HG03039 (cell line): ENCODE measurements around the gene NUP205.

Experiments used
- ATAC-seq: cut with Tn5 transposase; IDR thresholded peaks from one replicate; pipeline ENCODE4 v1.9.1; 2021; ENCODE audit warnings: mild to moderate bottlenecking, moderate library complexity; ENCODE audit not compliant: unreplicated experiment

Gene NUP205

DNA sequence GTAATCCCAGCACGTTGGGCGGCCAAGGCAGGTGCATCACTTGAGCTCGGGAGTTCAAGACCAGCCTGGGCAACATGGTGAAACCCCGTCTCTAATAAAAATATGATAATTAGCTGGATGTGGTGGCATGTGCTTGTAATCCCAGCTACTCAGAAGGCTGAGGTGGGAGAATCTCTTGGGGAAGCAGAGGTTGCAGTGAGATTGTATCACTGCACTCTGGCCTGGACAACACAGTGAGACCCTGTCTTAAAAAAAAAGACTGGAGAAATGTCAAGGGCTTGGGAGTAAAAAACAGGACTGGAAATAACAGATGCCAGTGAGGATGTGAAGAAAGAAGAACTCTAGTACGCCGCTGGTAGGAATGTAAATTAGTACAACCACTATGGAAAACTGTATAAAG, 16.7 kb upstream of the NUP205 start:
- no peak for ATAC-seq

GRCh38 chr7:135550196-135550595, 7.5 kb upstream of the NUP205 start:
- no peak for ATAC-seq

- no peak for ATAC-seq
Measured at GRCh38 chr7:135552148-135552547, 5.6 kb upstream of the NUP205 start.

- no peak for ATAC-seq
Measured at GRCh38 chr7:135553346-135553745, 4.4 kb upstream of the NUP205 start.

DNA sequence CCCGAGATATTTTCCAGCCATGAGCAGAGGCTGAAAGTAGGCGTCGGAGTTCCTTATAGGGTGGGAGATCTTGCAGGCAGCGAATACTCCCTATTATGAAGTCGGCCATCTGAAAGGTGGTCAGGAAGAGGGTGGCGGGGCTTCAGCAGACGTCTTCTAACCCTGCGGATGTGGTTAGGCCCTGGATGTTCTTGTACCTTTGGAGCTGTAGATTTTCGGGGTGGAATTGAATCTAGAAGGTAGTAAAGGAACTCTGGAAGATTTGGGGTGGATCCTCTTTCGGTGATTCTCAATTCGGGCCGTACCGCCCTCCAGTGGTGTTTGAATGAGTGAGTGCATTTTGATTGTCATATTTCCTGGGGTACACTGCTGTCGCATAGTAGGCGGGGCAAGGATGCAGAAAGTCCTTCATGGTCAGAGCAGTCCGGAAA, 635 bp downstream of the NUP205 start:
- peak; percentile 66 for ATAC-seq

DNA sequence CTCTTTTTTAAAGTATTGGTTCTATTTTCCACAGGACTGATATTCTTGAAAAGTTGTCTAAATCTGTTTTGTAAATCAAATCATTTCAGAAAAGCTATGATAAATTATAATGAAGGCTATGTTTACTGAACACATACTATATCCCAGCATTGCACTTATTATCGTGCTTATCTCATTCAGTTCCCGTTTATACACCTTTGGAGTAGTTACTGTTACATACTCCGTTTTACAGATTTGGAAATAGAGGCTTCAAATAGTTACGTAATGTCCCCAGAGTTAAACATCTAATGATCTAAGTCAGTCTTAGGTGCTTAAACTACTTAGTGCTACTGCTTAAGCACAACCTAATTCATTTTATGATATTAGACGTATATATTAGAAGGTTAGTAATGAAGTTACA, 1.2 kb downstream of the NUP205 start:
- no peak for ATAC-seq

- no peak for ATAC-seq
Measured at GRCh38 chr7:135560631-135561030, 2.9 kb downstream of the NUP205 start.

GRCh38 chr7:135562720-135563119, 5.0 kb downstream of the NUP205 start:
- ATAC-seq, result no peak

- ATAC-seq, result no peak
Measured at GRCh38 chr7:135571834-135572233, 14.1 kb downstream of the NUP205 start.

DNA sequence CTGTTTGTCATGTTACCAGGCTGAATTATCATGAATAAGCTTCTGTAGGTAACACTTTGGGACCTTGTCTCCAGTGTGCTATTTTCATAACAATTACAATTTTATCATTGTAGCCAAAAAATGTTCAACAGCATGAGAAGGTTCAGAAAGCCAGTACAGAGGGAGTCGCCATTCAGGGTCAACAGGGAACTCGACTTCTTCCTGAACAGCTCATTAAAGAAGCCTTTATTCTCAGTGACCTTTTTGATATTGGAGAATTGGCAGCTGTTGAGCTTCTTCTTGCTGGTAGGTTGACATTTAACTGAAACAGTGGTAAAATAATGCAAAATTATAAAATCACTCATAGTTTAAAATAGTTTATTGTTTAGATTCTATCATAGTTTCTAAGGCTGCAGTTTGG, 15.8 kb downstream of the NUP205 start:
- no peak for ATAC-seq

- ATAC-seq, result peak; percentile 41
Measured at GRCh38 chr7:135575296-135575695, 17.6 kb downstream of the NUP205 start.

DNA sequence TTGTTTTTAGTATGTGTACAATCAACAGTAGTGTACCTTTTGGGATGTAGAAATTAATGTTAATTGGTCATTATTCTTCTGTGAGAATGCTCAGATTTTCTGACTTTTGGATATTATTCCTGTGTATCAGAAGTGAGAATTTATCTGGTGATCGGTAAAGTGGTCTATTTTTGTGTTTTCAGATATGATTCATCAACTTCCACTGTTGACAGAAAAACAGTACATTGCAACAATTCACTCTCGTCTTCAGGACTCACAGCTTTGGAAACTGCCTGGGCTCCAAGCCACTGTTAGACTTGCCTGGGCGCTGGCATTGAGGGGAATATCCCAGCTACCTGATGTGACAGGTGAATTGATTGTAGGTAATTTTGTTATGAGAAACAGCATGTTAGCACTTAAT, 20.9 kb downstream of the NUP205 start:
- no peak for ATAC-seq

DNA sequence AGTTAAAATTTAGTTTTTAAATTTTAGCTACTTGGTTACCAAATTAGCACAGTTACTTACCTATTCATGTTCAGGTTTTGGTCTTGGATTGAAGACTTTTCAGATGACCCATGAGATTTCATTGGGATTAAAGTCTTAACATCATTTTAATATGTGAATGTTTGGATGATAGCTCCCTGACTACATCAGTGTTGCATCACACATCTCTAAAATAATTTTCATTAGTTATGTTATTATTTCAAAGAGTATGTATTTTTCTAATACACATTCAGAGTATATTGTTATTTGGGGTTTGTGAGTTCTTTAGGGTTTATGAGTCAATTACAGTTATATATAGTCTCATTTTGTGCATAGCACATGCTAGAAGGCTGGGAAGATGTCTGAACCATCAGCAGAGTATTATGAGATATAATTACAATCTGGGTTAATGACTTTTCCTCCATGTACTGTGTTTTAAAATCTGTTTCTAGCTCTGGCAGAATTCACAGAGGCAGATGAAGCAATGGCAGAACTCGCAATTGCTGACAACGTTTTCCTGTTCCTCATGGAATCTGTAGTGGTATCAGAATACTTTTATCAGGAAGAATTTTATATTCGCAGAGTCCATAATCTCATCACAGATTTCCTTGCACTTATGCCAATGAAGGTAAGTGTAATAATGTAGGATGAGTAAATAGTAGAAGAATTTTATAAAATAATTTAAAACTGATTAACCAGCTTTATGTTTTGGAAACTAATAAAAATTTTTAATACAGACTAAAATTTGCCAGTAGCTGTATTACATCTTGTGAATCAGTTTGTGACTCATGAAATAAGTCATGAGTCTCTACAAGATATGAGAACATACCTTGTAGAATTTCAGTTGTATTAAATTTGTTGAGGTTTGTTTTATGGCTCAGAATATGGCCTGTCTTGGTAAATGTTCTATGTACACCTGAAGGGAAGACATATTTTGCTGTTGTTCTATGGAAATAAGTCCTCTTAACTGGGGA, 26.9 kb downstream of the NUP205 start:
- no peak for ATAC-seq

DNA sequence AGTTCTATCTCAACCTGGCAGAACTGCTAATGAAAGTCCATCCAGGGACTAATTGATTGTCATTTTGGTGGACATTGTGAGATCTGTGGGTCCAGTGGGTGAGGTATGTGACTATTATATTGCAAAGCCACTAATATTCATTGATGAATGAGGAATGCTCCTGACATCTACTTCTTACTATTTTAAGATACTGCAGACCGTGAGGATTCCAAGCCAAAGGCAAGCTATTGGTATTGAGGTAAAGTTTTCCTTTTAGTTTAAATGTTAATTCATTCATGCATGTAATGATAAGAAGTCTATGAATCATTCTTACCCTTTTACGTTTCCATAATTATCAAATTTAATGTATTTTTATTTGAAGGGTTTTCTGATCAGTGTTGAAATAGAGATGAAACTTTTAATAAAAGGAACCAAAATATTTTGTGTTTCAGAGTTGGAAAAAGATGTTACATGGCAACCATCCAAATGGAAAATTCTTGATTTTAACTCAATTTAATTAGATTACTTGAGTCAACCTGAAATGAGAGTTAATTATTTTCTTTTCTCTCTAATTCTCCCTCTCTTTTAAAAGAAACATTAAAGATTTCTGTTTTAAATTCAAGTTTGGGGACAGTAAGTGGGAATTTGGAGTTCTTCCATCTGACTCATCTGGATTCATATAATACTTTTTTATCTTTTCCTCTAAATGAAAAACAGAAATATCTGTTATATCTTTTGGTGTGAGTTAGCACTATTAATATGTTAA, 39.6 kb downstream of the NUP205 start:
- no peak for ATAC-seq

- no peak for ATAC-seq
Measured at GRCh38 chr7:135597926-135598305, 40.2 kb downstream of the NUP205 start.

DNA sequence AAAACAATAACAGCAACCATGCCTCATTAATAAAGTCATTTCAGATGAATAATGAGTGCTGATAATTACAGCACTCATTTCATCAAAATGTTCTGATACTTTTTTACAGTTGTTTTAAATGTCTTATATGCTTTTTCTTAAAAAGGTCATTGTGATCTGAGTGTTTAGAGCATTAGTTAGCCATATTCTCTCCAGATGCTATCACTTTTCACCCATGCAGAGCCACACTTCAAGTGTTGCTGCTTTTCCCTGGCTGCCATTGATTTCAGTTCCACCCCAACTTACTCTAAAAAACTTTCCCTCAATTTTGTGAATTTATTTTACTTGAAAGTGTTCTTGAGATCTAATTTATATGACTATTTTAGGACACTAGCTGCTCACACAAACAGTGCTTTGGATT, 41.8 kb downstream of the NUP205 start:
- ATAC-seq, result no peak

GRCh38 chr7:135600226-135600625, 42.5 kb downstream of the NUP205 start:
- ATAC-seq, result no peak

GRCh38 chr7:135601182-135601581, 43.5 kb downstream of the NUP205 start:
- ATAC-seq, result no peak

DNA sequence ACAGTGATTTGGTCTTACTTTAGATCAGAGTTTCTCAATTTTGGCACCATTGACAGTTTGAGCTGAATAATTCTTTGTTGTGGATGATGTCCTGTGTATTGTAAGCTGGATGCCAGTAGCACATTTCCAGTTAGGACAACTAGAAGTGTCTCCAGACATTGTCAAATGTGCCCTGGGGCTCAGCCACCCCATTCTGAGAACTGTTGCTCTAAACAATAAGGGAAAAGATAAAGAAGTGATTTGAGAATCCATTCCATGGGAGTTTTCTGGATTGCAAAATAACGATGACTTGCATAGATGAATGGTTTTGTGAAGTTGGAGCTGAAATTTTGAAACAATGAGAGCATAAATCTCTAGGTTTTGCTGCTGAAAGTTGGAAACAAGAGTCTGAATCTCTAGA, 44.6 kb downstream of the NUP205 start:
- ATAC-seq, result no peak

- no peak for ATAC-seq
Measured at GRCh38 chr7:135616136-135616535, 58.4 kb downstream of the NUP205 start.

- no peak for ATAC-seq
Measured at GRCh38 chr7:135617781-135618180, 60.1 kb downstream of the NUP205 start.

DNA sequence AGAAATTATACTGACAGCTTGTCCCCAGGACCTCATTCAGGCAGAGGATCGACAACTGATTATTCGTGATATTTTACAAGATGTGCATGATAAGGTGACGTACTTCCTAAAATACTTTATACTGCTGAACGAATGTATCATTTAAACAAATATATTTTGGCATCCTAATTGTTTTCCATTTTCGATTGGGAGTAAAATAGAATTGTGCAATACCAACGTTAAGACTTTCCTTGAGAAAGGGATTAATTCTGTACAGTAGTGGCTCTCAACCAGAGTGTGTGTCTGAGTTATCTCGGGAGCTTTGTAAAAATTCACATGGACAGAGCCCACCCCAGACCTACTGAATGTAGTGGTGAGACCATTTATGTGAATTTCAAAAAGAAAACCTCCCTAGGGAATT, 60.8 kb downstream of the NUP205 start:
- no peak for ATAC-seq
